ENCODE measurements around the gene MXD4. TPM values are rescaled to one million over a fixed set of nuclear protein-coding genes. Genes with fewer than 3 reads are reported as not detected.

MXD4 gene
- total RNA-seq, 1 donor, result 56.8 TPM

- TF ChIP-seq, protein P1, sequence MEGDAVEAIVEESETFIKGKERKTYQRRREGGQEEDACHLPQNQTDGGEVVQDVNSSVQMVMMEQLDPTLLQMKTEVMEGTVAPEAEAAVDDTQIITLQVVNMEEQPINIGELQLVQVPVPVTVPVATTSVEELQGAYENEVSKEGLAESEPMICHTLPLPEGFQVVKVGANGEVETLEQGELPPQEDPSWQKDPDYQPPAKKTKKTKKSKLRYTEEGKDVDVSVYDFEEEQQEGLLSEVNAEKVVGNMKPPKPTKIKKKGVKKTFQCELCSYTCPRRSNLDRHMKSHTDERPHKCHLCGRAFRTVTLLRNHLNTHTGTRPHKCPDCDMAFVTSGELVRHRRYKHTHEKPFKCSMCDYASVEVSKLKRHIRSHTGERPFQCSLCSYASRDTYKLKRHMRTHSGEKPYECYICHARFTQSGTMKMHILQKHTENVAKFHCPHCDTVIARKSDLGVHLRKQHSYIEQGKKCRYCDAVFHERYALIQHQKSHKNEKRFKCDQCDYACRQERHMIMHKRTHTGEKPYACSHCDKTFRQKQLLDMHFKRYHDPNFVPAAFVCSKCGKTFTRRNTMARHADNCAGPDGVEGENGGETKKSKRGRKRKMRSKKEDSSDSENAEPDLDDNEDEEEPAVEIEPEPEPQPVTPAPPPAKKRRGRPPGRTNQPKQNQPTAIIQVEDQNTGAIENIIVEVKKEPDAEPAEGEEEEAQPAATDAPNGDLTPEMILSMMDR (IDR thresholded peaks at IDR 0.05; ENCODE audit: extremely low read depth, low read depth, low read length), result no peak
- Histone ChIP-seq H3K27ac (ENCODE audit: low read depth, low read length) (no peak overlapping the region), H3K36me3 (ENCODE audit: insufficient read depth, low read length) (no peaks in the 10 kb centered on the region), H4K20me1 (ENCODE audit: insufficient read depth, low read length) (no peaks in the 10 kb centered on the region), H3K4me3 (ENCODE audit: insufficient read depth, low read length) (no peak overlapping the region), H3K27me3 (ENCODE audit: insufficient read depth, low read length) (no peaks in the 10 kb centered on the region), H3K4me1 (ENCODE audit: insufficient read depth, low read length) (no peaks in the 10 kb centered on the region), H3K79me2 (ENCODE audit: insufficient read depth, low read length) (no peaks in the 10 kb centered on the region), H3K4me2 (ENCODE audit: insufficient read depth, low read length) (no peak overlapping the region), H3K9me3 (ENCODE audit: low read depth, low read length) (no peaks in the 10 kb centered on the region), H2AFZ (ENCODE audit: low read length) (no peak overlapping the region)
- DNase-seq (ENCODE audit: insufficient read length, low spot score, missing footprints), result no peak
Observed at GRCh38 chr4:2273657-2274319, 11.9 kb upstream of the MXD4 start.

GRCh38 chr4:2273221-2273620 lies 11.3 kb upstream of the MXD4 start:
- no peak for DNase-seq (ENCODE audit: insufficient read length, low spot score, missing footprints)
- no peaks in the 10 kb centered on the region for H4K20me1 ChIP-seq (ENCODE audit: insufficient read depth, low read length)
- H3K9me3 ChIP-seq (ENCODE audit: low read depth, low read length), result no peaks in the 10 kb centered on the region
- no peak overlapping the region for H3K4me3 ChIP-seq (ENCODE audit: insufficient read depth, low read length)
- no peak overlapping the region for H3K27ac ChIP-seq (ENCODE audit: low read depth, low read length)
- no peaks in the 10 kb centered on the region for H3K36me3 ChIP-seq (ENCODE audit: insufficient read depth, low read length)
- no peak overlapping the region for H3K4me2 ChIP-seq (ENCODE audit: insufficient read depth, low read length)
- H3K4me1 ChIP-seq (ENCODE audit: insufficient read depth, low read length), result no peaks in the 10 kb centered on the region
- no peaks in the 10 kb centered on the region for H3K79me2 ChIP-seq (ENCODE audit: insufficient read depth, low read length)
- no peak overlapping the region for H2AFZ ChIP-seq (ENCODE audit: low read length)
- TF ChIP-seq, protein P1 (IDR thresholded peaks at IDR 0.05; ENCODE audit: extremely low read depth, low read depth, low read length), result no peak
- no peaks in the 10 kb centered on the region for H3K27me3 ChIP-seq (ENCODE audit: insufficient read depth, low read length)

GRCh38 chr4:2272828-2273120 lies 10.9 kb upstream of the MXD4 start:
- H4K20me1 ChIP-seq (ENCODE audit: insufficient read depth, low read length), result no peaks in the 10 kb centered on the region
- H3K4me2 ChIP-seq (ENCODE audit: insufficient read depth, low read length), result no peak overlapping the region
- TF ChIP-seq, protein P1 (IDR thresholded peaks at IDR 0.05; ENCODE audit: extremely low read depth, low read depth, low read length), result no peak
- no peak for DNase-seq (ENCODE audit: insufficient read length, low spot score, missing footprints)
- H2AFZ ChIP-seq (ENCODE audit: low read length), result no peak overlapping the region
- no peaks in the 10 kb centered on the region for H3K27me3 ChIP-seq (ENCODE audit: insufficient read depth, low read length)
- H3K4me1 ChIP-seq (ENCODE audit: insufficient read depth, low read length), result no peaks in the 10 kb centered on the region
- H3K27ac ChIP-seq (ENCODE audit: low read depth, low read length), result no peak overlapping the region
- no peaks in the 10 kb centered on the region for H3K79me2 ChIP-seq (ENCODE audit: insufficient read depth, low read length)
- no peak overlapping the region for H3K4me3 ChIP-seq (ENCODE audit: insufficient read depth, low read length)
- no peaks in the 10 kb centered on the region for H3K9me3 ChIP-seq (ENCODE audit: low read depth, low read length)
- no peaks in the 10 kb centered on the region for H3K36me3 ChIP-seq (ENCODE audit: insufficient read depth, low read length)

DNA sequence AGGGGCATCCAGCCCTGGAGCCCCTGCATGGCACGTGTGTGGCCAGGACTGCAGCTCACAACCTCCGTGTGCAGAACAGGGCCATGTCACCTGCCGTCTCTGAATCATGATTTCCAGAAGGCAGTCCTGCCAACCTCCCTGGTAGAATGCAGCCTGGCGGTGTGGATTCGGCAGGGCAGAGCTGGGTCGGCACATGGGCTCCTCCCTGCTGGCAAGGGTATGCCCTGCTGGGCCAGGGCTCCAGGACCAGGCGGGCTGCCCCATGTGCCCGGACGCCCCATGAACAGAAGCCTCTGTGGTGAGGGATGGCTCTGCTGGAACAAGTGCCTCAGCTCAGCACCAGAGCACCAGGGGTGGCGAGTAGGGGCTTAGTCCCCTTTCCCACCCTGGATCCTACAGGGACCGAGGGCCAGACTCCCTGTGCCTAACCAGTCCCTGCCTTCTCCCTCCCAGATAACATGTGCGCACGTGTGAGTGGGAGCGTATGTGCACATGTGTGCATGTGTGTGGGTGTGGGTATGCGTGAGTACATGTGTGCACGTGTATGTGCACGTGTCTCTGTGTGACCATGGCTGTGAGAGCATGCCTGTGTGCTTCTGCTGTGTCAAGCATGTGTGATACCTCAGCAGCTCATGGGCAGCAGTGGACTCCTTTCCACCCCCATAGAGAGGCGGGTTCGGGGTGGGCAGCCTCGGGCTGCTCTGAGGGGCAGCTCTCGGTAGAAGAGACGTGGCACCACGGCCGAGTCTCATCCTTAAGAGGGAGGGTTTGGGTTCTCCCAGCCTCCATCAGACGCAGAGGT lies 10.3 kb upstream of the MXD4 start:
- H3K27ac ChIP-seq (ENCODE audit: low read depth, low read length), result no peak overlapping the region
- TF ChIP-seq, protein P1 (IDR thresholded peaks at IDR 0.05; ENCODE audit: extremely low read depth, low read depth, low read length), result no peak
- H2AFZ ChIP-seq (ENCODE audit: low read length), result no peak overlapping the region
- DNase-seq (ENCODE audit: insufficient read length, low spot score, missing footprints), result no peak
- H4K20me1 ChIP-seq (ENCODE audit: insufficient read depth, low read length), result no peaks in the 10 kb centered on the region
- H3K36me3 ChIP-seq (ENCODE audit: insufficient read depth, low read length), result no peaks in the 10 kb centered on the region
- H3K79me2 ChIP-seq (ENCODE audit: insufficient read depth, low read length), result no peaks in the 10 kb centered on the region
- H3K4me1 ChIP-seq (ENCODE audit: insufficient read depth, low read length), result no peaks in the 10 kb centered on the region
- H3K27me3 ChIP-seq (ENCODE audit: insufficient read depth, low read length), result no peaks in the 10 kb centered on the region
- H3K9me3 ChIP-seq (ENCODE audit: low read depth, low read length), result no peaks in the 10 kb centered on the region
- no peak overlapping the region for H3K4me3 ChIP-seq (ENCODE audit: insufficient read depth, low read length)
- H3K4me2 ChIP-seq (ENCODE audit: insufficient read depth, low read length), result no peak overlapping the region

Measured in osteoblast (primary cell).